ENCODE measurements around the gene CACNA1I.

The CACNA1I gene

DNA sequence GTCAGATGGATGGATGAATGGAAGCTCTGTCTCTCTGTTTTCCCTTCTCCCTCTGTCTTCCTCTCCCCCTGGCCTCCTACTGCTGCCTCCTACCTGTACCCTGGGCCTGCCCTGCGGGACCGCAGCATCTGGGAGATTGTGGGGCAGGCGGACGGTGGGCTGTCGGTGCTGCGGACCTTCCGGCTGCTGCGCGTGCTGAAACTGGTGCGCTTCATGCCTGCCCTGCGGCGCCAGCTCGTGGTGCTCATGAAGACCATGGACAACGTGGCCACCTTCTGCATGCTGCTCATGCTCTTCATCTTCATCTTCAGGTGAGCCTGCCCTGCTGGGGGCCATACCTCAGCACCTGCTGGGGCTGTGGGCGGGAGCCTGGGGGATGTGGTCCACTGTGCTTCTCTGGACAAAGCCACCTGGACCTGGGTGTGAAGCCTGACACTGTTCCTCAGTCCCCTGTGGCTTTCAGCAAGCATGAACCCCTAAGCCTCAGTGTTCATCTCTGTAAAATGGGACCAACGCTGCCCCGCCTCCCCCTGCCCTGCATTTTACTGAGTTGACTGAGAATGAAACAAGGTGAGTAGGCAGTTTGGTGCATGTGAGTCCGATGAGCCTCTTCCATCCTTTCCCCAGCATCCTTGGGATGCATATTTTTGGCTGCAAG lies 88.4 kb downstream of the CACNA1I start:
- Histone ChIP-seq H3K4me1 (ENCODE audit: control insufficient read depth, low read depth, low read length) (no peaks in the 10 kb centered on the region), H2AK5ac (ENCODE audit: low read length) (no peak overlapping the region), H3K4me3 (ENCODE audit: low read length) (no peak overlapping the region), H3K27ac (ENCODE audit: low read depth, low read length) (no peak overlapping the region), H2BK120ac (ENCODE audit: low read depth, low read length) (no peak overlapping the region), H2BK5ac (ENCODE audit: low read length) (no peak overlapping the region), H3K23ac (ENCODE audit: low read length) (no peak overlapping the region), H3K4me2 (ENCODE audit: low read length) (no peak overlapping the region), H3K79me1 (ENCODE audit: low read length) (no peaks in the 10 kb centered on the region), H3K9ac (ENCODE audit: low read length) (no peak overlapping the region), H3K36me3 (ENCODE audit: control insufficient read depth, insufficient read depth, low read length) (no peaks in the 10 kb centered on the region), H3K4ac (ENCODE audit: low read depth, low read length) (no peak overlapping the region), H4K5ac (ENCODE audit: low read length) (no peak overlapping the region), H3K27me3 (ENCODE audit: insufficient read depth, low read length, poor library complexity) (no peaks in the 10 kb centered on the region), H3K56ac (ENCODE audit: low read length) (no peak overlapping the region), H3K18ac (ENCODE audit: low read length) (no peak overlapping the region), H4K8ac (ENCODE audit: low read depth, low read length) (no peak overlapping the region), H3K79me2 (ENCODE audit: control insufficient read depth, insufficient read depth, low read length) (no peaks in the 10 kb centered on the region), H2BK15ac (replicated peaks; ENCODE audit: low read depth) (no peak overlapping the region)
- WGBS (ENCODE audit: extremely low coverage, insufficient coverage, low lambda C conversion rate) = no CpG with 5 or more reads among the region's 18 CpGs
- DNase-seq = no peak

DNA sequence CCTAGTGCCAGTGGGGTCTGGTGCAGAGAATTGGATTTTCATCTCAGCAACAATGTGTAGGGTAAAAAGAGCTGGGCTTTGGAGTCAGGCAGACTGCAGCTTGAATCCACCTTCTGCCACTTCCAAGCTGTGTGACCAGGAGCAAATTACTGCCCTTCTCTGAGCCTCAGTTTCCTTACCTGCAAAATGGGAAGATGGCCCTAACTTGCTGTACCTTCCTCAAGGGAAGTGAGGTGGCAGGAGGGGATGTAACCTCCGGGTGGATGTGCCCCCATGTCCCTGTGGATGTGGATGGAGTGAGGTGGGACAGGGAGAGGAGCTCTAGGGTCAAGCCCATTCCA lies 90.9 kb downstream of the CACNA1I start:
- H3K9ac ChIP-seq (ENCODE audit: low read length) = peak overlapping the region; percentile 47
- no peak overlapping the region for H3K4me3 ChIP-seq (ENCODE audit: low read length)
- no peak overlapping the region for H3K4ac ChIP-seq (ENCODE audit: low read depth, low read length)
- DNase-seq = no peak
- H3K23ac ChIP-seq (ENCODE audit: low read length) = peak overlapping the region; percentile 80
- no peak overlapping the region for H4K8ac ChIP-seq (ENCODE audit: low read depth, low read length)
- H2BK15ac ChIP-seq (replicated peaks; ENCODE audit: low read depth) = no peak overlapping the region
- no peak overlapping the region for H4K5ac ChIP-seq (ENCODE audit: low read length)
- H3K27me3 ChIP-seq (ENCODE audit: insufficient read depth, low read length, poor library complexity) = no peaks in the 10 kb centered on the region
- WGBS (ENCODE audit: extremely low coverage, insufficient coverage, low lambda C conversion rate) = no CpG with 5 or more reads among the region's 1 CpG
- H3K36me3 ChIP-seq (ENCODE audit: control insufficient read depth, insufficient read depth, low read length) = no peaks in the 10 kb centered on the region
- no peak overlapping the region for H2BK5ac ChIP-seq (ENCODE audit: low read length)
- H3K4me2 ChIP-seq (ENCODE audit: low read length) = peak overlapping the region; percentile 79
- H3K79me1 ChIP-seq (ENCODE audit: low read length) = no peaks in the 10 kb centered on the region
- H3K18ac ChIP-seq (ENCODE audit: low read length) = no peak overlapping the region
- no peak overlapping the region for H2AK5ac ChIP-seq (ENCODE audit: low read length)
- H3K56ac ChIP-seq (ENCODE audit: low read length) = peak overlapping the region; percentile 67
- H3K27ac ChIP-seq (ENCODE audit: low read depth, low read length) = no peak overlapping the region
- no peaks in the 10 kb centered on the region for H3K79me2 ChIP-seq (ENCODE audit: control insufficient read depth, insufficient read depth, low read length)
- H3K4me1 ChIP-seq (ENCODE audit: control insufficient read depth, low read depth, low read length) = no peaks in the 10 kb centered on the region
- no peak overlapping the region for H2BK120ac ChIP-seq (ENCODE audit: low read depth, low read length)

DNA sequence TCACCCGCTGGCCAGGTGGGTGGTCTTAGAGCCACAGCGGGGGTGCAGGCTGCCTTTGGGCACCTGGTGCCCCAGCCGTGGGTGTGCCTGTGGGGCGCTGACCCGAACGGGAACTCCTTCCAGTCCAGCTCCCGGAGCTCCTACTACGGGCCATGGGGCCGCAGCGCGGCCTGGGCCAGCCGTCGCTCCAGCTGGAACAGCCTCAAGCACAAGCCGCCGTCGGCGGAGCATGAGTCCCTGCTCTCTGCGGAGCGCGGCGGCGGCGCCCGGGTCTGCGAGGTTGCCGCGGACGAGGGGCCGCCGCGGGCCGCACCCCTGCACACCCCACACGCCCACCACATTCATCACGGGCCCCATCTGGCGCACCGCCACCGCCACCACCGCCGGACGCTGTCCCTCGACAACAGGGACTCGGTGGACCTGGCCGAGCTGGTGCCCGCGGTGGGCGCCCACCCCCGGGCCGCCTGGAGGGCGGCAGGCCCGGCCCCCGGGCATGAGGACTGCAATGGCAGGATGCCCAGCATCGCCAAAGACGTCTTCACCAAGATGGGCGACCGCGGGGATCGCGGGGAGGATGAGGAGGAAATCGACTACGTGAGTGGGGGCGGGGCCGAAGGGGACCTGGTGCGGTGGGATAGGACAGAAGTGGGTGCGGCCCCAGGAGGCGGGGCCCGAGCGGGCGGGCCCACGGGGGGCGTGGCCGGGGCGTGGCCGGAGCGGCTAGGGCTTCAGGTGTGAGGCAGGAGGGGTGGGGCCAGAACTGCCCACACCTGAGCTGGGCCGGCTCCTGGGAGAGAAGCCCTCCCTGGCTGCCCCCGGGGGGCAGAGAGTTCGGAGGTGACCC lies 91.5 kb downstream of the CACNA1I start:
- no peak overlapping the region for H2AK5ac ChIP-seq (ENCODE audit: low read length)
- H3K36me3 ChIP-seq (ENCODE audit: control insufficient read depth, insufficient read depth, low read length) = no peaks in the 10 kb centered on the region
- no peak overlapping the region for H4K8ac ChIP-seq (ENCODE audit: low read depth, low read length)
- H3K79me2 ChIP-seq (ENCODE audit: control insufficient read depth, insufficient read depth, low read length) = no peaks in the 10 kb centered on the region
- H3K27me3 ChIP-seq (ENCODE audit: insufficient read depth, low read length, poor library complexity) = no peaks in the 10 kb centered on the region
- H2BK120ac ChIP-seq (ENCODE audit: low read depth, low read length) = no peak overlapping the region
- peak overlapping the region; percentile 67 for H3K56ac ChIP-seq (ENCODE audit: low read length)
- H3K4me1 ChIP-seq (ENCODE audit: control insufficient read depth, low read depth, low read length) = no peaks in the 10 kb centered on the region
- no CpG with 5 or more reads among the region's 77 CpGs for WGBS (ENCODE audit: extremely low coverage, insufficient coverage, low lambda C conversion rate)
- H3K9ac ChIP-seq (ENCODE audit: low read length) = peak overlapping the region; percentile 47
- H3K27ac ChIP-seq (ENCODE audit: low read depth, low read length) = no peak overlapping the region
- H3K18ac ChIP-seq (ENCODE audit: low read length) = no peak overlapping the region
- H4K5ac ChIP-seq (ENCODE audit: low read length) = no peak overlapping the region
- H3K4ac ChIP-seq (ENCODE audit: low read depth, low read length) = no peak overlapping the region
- H3K79me1 ChIP-seq (ENCODE audit: low read length) = no peaks in the 10 kb centered on the region
- peak overlapping the region; percentile 32 for H3K4me3 ChIP-seq (ENCODE audit: low read length)
- peak overlapping the region; percentile 79 for H3K4me2 ChIP-seq (ENCODE audit: low read length)
- H2BK5ac ChIP-seq (ENCODE audit: low read length) = no peak overlapping the region
- peak overlapping the region; percentile 80 for H3K23ac ChIP-seq (ENCODE audit: low read length)
- DNase-seq = peak; percentile 81
- H2BK15ac ChIP-seq (replicated peaks; ENCODE audit: low read depth) = no peak overlapping the region

DNA sequence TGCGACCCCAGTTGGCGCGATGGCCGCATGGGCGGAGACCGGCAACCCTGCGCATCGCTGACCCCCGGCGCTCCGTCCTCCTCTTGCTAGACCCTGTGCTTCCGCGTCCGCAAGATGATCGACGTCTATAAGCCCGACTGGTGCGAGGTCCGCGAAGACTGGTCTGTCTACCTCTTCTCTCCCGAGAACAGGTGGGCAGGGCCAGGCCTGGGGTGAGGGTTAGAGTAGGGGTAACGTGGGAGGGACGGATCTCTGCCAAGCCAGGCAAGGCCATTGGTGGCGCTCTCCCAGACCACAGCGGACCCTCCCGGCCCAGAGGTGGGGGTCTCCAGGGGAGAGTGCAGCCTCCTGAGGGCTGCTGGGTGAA lies 92.1 kb downstream of the CACNA1I start:
- Histone ChIP-seq H3K18ac (ENCODE audit: low read length) (no peak overlapping the region), H2BK120ac (ENCODE audit: low read depth, low read length) (no peak overlapping the region), H4K8ac (ENCODE audit: low read depth, low read length) (no peak overlapping the region), H3K9ac (ENCODE audit: low read length) (no peak overlapping the region), H3K27ac (ENCODE audit: low read depth, low read length) (no peak overlapping the region), H2BK15ac (replicated peaks; ENCODE audit: low read depth) (no peak overlapping the region), H2AK5ac (ENCODE audit: low read length) (no peak overlapping the region), H4K5ac (ENCODE audit: low read length) (no peak overlapping the region), H3K56ac (ENCODE audit: low read length) (no peak overlapping the region), H3K36me3 (ENCODE audit: control insufficient read depth, insufficient read depth, low read length) (no peaks in the 10 kb centered on the region), H3K27me3 (ENCODE audit: insufficient read depth, low read length, poor library complexity) (no peaks in the 10 kb centered on the region), H3K79me2 (ENCODE audit: control insufficient read depth, insufficient read depth, low read length) (no peaks in the 10 kb centered on the region), H3K4me2 (ENCODE audit: low read length) (peak overlapping the region; percentile 32), H2BK5ac (ENCODE audit: low read length) (no peak overlapping the region), H3K79me1 (ENCODE audit: low read length) (no peaks in the 10 kb centered on the region), H3K23ac (ENCODE audit: low read length) (no peak overlapping the region), H3K4me1 (ENCODE audit: control insufficient read depth, low read depth, low read length) (no peaks in the 10 kb centered on the region), H3K4ac (ENCODE audit: low read depth, low read length) (no peak overlapping the region), H3K4me3 (ENCODE audit: low read length) (no peak overlapping the region)
- peak; percentile 32 for DNase-seq
- WGBS (ENCODE audit: extremely low coverage, insufficient coverage, low lambda C conversion rate) = no CpG with 5 or more reads among the region's 26 CpGs

DNA sequence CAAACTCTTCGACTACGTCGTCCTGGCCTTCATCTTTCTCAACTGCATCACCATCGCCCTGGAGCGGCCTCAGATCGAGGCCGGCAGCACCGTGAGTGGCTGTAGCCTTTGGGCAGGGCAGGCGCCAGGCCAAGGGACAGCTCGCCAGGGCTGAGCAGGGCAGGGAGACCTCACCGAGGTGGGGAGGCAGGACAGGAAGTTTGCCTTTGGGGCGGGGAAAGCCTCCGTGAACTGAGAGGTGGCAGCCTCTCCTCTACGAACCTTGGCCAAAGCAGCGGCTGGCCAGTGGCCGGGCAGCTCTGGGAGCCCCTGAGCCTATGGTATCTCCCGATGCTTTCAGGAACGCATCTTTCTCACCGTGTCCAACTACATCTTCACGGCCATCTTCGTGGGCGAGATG lies 93.2 kb downstream of the CACNA1I start:
- H2BK5ac ChIP-seq (ENCODE audit: low read length) = no peak overlapping the region
- peak overlapping the region; percentile 24 for H3K9ac ChIP-seq (ENCODE audit: low read length)
- no peaks in the 10 kb centered on the region for H3K36me3 ChIP-seq (ENCODE audit: control insufficient read depth, insufficient read depth, low read length)
- H2AK5ac ChIP-seq (ENCODE audit: low read length) = no peak overlapping the region
- no peak overlapping the region for H4K5ac ChIP-seq (ENCODE audit: low read length)
- no peak overlapping the region for H2BK15ac ChIP-seq (replicated peaks; ENCODE audit: low read depth)
- no peak overlapping the region for H2BK120ac ChIP-seq (ENCODE audit: low read depth, low read length)
- no peaks in the 10 kb centered on the region for H3K79me2 ChIP-seq (ENCODE audit: control insufficient read depth, insufficient read depth, low read length)
- H3K18ac ChIP-seq (ENCODE audit: low read length) = no peak overlapping the region
- no peak overlapping the region for H3K27ac ChIP-seq (ENCODE audit: low read depth, low read length)
- H4K8ac ChIP-seq (ENCODE audit: low read depth, low read length) = no peak overlapping the region
- H3K4me3 ChIP-seq (ENCODE audit: low read length) = no peak overlapping the region
- WGBS (ENCODE audit: extremely low coverage, insufficient coverage, low lambda C conversion rate) = no CpG with 5 or more reads among the region's 22 CpGs
- H3K4me2 ChIP-seq (ENCODE audit: low read length) = peak overlapping the region; percentile 74
- H3K79me1 ChIP-seq (ENCODE audit: low read length) = no peaks in the 10 kb centered on the region
- peak overlapping the region; percentile 70 for H3K56ac ChIP-seq (ENCODE audit: low read length)
- no peaks in the 10 kb centered on the region for H3K4me1 ChIP-seq (ENCODE audit: control insufficient read depth, low read depth, low read length)
- peak; percentile 28 for DNase-seq
- H3K4ac ChIP-seq (ENCODE audit: low read depth, low read length) = no peak overlapping the region
- no peak overlapping the region for H3K23ac ChIP-seq (ENCODE audit: low read length)
- H3K27me3 ChIP-seq (ENCODE audit: insufficient read depth, low read length, poor library complexity) = no peaks in the 10 kb centered on the region

All from mesendoderm (in vitro differentiated cells).